HTR-8/SVneo (cell line): ENCODE data around the gene SOX6.

Experiments
- DNase-seq: peaks from one replicate; pipeline ENCODE4 v3.0.0; 2011; ENCODE audit warnings: low spot score, mixed read lengths; ENCODE audit not compliant: insufficient read length
- FAIRE-seq: peaks from 2 replicates; lab custom pipeline; 2011; peaks lifted over from hg19 to GRCh38; lab: Jason Lieb, UNC

The SOX6 gene

DNA sequence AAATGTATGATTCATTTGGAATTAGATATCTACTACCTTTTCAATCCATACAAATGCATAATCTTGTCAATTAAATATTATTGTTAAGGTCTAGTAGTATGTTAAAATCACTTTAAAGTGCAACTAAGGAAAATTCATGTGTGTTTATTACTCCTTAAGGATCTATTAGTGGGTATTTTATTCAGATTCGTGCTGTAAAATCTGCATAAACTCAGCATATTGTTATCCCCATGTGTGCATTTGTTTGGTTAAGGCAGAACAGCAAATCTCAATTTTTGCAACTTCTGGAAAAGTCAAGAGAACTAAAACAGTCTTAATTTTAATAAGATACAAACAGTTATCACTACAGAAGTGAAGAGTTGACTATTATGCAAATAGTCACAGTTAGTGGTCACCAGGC is 234.5 kb downstream of the SOX6 start:
- no peak for DNase-seq
- no peak for FAIRE-seq

DNA sequence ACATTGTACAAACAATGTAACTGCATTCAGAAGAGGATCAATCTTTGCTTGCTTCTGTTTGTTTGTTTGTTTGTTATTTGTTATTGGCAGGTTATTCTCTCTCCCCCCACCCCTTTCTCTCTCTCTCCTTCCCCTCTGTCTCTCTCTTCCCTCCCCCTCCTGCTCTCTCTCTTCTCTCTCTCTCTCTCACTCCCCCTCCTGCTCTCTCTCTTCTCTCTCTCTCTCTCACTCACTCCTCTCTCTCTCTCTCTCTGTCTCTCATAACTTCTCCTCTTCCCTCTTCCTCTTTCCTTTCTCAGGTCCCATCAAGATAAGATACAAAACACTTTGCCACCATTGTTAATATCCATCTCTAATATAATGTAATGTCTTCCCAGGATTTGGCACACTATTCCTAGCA is 236.3 kb downstream of the SOX6 start:
- no peak for FAIRE-seq
- no peak for DNase-seq

DNA sequence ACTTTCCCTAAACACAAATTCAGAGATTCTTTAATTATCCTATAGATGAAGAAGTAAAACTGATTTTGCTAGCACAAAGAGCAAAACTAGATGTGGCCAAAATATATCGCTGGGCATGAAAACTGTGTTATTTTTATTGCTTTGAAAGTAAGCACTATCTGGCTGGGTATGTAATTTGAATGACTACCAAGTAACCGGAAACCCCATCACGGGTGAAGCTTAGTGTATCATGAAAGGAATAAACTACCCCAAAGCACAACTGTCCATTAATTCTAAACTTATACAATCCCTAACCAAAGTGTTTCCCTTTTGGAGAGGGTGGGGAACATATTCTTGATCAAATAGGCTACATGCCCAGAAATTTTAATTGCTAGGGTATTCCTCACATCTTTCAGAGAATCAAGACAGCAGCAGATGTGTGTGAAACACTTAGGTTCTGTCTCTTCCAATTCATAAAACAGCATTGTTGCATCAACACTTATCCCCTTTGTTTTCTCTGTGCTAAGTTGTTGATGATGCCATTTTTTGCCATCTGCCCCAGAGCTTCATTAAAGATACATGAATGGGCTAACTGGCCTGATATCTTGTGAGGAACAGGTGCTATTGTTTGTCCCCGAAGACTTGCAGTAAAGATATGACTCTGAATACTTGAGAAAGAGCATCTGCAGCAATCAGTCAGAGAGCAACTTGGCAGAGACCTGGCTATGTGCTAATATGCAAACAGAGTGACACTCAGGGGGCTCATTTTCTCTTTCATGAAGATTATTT is 238.2 kb downstream of the SOX6 start:
- DNase-seq (no peak), FAIRE-seq (no peak)

DNA sequence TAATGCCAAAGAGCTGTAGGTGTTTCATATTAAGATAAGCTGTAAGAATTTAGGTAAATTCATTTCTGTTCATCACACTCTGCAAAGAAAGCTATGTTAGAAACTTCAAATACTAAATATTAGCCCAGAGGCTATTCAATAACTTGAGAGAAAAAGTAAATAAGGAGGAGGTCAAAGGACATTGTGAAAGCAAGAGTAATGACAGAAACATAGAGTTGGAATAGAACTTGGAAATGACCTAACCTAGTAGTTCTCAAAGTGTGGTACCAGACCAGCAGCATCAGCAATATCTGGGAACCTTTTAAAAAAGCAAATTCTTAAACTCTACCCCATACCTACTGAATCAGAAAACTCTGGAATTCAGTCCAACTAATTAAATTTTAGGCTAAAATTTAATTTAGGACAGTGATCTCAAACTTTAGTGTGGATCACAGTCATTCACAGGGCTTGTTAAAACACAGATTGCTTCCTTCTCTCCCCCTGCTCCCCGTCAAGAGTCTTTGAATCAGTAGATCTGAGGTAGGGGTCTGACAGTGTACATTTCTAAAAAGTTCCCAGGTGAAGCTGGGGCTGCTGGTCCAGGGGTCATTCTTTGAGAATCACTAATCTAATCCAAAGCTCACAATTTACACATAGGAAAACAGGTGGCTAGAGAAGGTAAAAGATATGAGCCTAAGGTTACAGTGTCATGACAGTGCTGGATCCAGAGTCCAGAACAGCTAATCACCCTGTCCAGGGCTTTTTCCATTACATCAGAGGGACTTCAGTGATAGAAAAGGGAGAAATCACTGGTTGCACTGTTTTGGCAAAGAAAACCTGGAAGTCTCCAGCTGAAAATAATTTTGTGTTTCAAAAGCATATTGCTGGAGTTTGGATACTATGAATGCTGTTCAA is 241.1 kb downstream of the SOX6 start:
- FAIRE-seq, result no peak
- no peak for DNase-seq

DNA sequence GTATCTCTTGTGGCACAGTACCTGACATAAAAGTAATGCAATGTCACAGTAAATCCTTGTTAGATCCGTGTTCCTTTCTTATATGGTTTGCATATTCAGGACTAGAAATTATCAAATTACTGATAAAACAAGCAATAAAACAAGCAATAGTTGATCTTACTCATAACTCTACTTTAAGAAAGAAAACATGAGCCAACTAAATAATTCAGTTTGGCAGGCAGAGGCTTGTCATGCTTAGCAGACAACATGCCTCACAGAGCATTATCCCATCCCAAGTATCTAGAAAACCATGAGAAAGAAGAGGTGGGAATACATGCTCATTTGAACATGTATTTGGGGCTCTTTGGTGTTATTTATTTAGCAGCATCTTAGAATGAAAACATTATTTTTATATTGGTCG is 241.9 kb downstream of the SOX6 start:
- FAIRE-seq, result no peak
- DNase-seq, result no peak

DNA sequence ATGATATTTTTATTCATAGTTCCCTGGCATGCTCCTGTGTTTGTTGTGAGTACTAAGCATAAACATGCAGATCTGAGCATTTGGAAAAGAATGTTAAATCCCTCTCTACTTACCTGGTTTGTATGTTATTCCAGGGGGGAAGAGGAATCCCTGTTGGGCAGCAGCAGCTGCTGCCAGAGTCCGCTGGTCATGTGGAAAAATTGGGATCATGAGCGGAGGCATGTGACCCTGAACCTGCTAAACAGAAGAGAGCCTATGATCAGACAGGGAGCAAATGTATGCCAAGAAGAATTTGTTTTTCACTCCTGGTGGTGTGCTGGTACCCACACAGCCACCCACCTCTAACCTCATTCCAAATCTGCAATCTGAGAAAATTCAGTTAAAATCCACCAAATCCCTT is 244.7 kb downstream of the SOX6 start:
- no peak for DNase-seq
- FAIRE-seq, result no peak

DNA sequence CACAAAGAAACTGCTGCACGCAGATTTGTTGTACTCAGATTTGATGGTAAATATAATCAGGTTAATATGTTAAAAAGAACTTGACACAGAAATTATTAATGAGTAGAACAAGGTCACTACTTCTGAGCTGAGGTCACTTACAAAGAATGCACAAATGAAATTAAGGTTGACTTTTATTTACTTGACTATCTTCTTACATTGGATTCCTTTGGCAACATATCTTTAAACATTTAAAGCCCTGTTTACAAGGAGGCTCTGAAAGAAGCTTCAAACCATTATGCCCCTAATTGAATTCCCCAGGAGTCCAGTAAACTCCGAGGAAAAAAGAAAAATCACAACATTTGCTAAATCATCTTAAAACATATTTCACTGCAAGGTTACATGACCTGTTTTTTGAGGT is 245.5 kb downstream of the SOX6 start:
- DNase-seq, result no peak
- no peak for FAIRE-seq

DNA sequence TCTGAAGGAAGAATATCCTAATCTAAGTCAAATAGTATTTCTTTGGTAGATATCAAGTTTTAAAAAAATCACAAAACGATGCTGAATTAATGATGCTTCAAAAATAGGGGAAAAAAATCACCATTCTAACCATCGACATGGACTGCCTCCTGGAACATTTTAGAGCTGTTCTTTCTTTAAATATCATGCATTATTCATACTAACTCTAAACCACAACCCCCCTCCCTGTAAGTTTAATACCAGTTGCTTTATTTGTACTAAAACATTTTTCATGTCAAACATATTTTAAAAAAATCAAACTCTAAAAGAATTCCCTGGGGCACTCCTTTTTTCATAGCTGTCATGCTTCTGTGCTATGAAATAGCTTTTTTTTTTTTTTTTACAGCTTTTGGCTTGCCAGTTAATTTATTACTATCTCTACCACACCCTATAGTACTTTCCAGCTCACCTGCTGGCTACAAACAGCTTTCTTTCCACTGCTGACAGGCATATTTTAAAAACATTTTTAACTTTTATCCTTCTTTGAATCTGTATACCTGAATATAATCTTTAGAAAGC is 256.9 kb downstream of the SOX6 start:
- no peak for FAIRE-seq
- no peak for DNase-seq

DNA sequence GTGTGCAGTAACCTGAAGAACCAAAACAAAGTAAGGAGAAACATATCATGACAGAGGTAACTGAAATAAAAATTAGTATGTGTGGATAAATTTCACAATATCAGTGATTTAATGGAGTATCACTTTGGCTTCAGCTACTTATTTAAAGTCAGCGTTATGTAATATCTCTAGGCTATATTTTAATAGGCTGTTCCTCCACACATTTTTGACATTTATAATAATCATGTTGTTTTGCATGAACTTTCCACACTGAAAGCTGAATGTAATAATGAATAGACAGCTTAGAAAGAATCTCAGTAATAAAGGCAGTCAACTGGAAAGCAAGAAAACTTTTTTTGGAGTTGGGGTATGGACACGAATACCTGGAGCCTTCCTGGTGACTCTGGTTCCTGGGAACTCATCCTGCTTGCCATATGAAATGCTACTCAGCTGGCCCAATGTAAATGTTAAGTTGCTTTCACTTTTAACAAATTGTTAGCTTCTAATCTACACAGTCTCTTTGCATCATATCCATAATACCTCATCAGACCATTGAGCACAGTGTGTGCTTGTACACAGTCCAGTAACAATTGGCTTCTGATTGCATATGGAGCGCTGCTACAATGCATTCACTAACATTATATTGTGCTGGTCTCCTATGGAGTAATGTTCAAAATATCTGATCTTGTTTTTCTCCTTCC is 257.7 kb downstream of the SOX6 start:
- no peak for FAIRE-seq
- DNase-seq, result no peak

DNA sequence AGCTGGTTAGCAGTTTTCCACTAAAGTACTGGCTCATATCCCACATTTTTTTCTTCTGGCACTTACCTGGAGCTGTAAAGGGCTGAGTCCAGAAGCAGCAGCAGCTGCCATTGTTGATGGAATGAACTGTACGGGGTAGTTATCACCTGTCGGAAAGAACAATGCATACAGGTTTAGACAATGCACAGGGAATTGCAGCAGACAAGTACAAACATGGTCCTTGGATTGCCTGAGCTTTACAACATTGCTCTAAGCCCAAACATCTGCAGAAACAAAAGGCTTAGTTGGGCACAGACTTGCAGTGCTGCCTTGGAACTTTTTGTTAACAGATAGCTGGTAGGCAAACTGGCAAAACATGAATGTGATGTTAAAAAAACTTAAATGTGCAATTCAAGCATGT is 258.8 kb downstream of the SOX6 start:
- FAIRE-seq (no peak), DNase-seq (no peak)

DNA sequence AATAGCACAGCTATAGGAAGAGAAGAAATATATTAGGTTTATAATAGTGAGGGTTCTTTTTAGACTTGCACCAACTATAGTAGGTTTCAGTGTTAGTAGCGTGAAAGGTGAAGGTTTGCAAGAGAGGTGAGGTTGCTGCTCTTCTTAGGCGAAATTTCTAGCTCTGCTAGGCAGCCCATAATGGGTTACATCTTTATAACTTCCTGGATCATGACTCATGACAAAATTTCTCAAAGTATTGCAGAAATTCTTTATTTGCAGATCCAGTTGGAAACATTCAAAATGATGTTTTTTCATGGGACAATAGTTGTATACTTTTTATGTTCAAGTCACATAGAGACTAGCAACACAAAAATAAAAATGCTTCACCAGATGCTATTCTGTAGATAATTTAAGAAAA is 260.0 kb downstream of the SOX6 start:
- FAIRE-seq, result no peak
- no peak for DNase-seq

DNA sequence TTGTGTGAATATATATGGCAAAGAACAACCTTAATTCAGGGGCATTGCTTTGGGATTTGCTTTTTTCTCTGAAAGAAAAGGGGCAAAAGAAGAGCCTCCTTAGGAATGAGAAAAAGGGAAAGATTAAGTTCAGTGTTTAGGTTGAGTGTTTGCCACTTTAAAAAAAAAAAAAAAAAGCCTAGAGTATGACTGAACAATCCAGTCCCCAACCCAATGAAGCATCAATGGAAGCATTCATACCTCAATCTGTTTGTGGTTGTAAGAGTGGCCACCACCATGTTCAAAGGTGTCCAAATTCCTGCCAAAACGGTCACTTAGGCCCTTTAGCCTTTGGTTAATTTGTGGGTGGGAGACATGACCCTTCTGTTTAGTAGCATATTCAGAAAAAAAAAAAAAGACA is 260.6 kb downstream of the SOX6 start:
- FAIRE-seq (no peak), DNase-seq (no peak)

DNA sequence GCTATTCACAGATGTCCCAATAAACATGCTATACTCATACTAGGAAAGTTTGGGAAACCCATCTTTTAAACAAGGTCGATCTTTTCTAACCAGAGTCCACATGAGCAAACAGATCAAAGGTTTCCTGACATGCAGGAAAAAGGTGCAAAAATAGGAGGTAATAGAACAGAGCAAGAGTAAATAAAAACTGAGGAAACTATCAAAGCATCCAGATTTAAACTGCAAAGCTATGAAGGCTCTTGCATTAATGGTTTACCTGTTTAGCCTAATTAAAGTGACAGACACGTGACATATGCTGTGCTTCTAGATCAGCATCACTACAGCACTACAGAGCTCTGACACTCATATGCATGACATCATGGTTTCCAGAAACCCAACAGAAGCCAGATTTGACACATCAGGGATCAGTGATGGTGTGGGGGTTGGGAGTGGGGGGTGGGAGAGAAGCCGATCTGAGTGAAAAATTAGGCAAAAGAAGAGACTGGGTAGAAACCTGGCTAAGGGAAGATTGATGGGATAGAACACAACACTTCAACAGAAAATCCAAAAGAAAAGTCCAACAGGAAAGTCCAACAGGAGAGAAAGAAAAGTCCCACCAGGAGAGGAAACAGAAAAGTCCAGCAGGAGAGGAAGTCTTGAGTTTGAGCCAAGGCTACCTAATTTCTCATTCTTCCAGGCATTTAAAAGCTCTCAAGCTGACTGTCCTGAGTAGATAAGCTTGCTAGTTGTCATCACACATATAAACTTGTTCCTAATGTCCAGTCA is 262.3 kb downstream of the SOX6 start:
- FAIRE-seq (no peak), DNase-seq (no peak)

DNA sequence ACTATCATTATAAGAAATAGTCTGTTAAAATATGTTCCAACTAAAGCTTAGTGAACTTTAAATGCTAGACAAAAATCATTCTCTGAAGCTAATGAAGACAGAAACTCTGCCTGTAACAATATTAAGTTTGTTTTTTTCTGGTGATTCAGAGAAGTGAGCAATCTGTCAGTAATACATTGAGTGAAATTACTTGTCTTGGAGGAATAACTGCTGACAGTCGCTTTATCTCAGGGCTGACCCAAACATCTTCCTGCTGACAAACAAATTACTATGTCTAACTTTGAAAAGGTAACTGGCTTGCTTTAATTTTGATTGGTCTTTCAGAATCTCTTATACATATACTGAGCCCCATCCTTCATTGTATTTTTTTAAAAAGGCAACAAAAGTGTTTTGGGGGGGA is 264.5 kb downstream of the SOX6 start:
- DNase-seq, result no peak
- FAIRE-seq, result no peak

DNA sequence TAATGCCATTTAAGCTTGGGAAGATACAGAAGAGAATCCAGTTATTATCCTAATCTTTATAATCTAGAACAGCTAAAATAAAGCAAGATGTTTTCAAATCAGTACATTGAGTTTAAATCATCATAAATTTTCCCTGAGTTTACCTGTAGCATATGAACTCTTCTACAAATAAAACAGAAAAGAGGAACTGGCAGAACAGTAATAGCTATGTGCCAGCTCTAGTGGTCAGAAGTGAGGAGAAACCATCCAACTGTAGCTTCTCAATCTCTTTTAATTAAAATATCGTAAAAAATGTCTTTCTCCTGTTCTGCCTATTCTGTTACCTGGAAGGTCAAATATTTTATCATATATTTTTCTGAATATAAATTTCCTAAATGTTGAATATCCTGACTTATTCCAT is 266.9 kb downstream of the SOX6 start:
- FAIRE-seq (no peak), DNase-seq (no peak)

DNA sequence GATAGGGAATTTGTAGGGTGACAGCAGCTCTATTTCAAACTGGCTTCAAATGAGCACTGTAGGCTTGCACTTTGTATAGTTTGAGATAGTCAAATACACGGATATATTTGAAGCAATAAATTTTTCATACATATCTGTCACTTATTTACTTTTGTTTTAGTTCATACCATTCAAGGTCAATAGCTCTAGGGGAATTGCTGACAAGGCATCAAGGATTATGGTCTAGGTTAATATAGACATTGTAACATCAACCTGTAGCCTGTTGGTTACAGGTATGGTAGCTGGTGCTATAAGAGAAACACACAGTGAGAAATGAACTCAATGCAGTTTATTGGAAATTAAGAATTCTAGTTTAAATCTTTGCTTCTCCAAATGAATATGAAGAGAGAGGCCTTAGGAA is 267.6 kb downstream of the SOX6 start:
- DNase-seq (no peak), FAIRE-seq (no peak)

DNA sequence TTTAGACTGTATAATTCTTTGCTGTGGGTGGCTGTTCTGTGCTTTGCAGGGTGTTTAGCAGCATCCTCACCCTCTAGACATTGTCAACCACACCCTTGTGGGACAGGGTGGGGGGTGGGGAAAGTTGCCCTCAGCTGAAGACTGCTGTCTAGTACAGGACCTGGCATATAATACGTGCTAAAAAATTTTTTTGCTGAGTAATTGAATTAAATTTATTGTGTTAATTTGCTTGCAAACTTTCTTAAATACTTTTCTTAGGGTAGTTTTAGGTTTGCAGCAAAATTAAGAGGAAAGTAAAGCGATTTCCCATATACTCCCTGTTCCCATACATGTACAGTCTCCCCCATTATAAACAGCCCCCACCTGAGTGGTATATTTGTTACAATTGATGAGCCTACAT is 268.5 kb downstream of the SOX6 start:
- DNase-seq (no peak), FAIRE-seq (no peak)

DNA sequence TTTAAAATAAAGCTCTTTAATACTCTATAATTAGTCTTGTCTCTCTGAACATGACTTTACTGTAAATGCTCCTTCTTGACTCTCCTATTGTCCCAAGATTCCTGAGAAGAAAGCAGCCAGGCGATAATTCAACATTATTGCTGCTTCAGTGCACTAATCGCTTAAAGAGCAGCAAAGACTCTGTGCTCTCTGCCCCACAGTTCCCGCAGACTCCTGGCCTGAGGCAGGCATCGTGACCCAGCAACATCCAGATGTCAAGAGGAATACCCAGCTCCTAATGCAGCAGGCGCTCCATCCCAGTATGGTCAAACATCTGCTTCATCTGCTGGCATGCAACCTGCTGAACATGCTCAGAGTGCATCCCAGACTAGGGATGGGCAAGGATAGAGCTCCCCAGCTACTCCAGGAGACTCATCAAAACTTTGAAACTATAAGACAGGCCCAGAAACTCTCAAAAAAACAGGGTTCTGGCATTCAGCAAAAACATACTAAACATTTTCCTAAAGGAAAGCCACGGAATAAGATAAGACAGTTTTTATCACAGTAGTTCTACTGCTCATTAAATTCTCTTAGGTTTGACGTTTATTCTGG is 270.0 kb downstream of the SOX6 start:
- no peak for FAIRE-seq

DNA sequence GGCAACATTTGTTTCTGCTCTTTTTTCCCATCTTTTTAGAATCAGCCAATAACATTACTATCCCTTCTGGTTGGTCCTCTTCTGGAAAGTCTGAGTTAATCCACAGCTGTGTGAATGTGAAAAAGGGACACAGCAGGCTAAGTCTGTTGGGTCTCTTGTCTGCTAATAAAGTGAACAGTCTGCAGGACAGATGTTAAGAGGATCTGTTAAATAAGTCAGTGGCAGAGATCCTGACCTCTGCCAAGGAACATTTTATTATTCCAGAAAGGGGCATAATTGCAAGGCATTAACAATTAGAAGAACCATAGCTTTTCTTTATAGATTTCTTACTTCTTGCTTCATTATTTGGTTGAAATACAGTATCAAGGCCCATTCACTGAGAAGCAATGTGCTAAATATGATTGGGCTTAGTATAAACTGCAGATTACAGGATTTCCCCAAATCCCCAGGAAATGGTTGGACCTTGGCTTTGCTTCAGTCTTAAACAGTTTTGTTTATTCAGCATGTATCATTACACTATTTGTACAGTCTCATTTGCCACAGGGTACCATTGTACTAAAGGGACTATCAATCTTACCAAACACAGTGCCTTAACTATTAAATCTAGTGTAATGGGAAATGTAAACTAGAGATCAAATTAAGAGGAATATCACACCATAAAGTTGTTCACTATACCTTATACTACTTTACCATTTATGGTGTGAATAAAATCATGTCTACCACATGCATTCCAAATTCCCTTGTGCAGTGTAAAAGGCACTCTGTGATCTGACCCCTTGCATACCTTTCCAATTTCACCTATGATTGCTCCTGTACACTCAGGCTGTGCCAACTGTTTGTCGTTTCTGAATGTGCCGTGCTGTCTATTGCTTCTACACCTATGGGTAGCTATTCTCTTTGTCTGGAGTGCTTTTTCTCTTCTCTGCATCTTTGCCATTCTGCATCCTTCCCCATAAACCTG is 274.0 kb downstream of the SOX6 start:
- FAIRE-seq, result no peak
- DNase-seq, result no peak

More for the DNA sequence above, 270.0 kb downstream of the SOX6 start:
- no peak for DNase-seq
